HCT116 (cell line): Measurements from ENCODE around the gene GPR155.

Experiments
- CTCF ChIP-seq, 3 experiments: fragments of 200-600 bp in 1 of 3; sonication (generic) in 1 of 3; IDR thresholded peaks in 2 of 3; conservative IDR thresholded peaks in 1 of 3; 2 replicates each; pipeline ENCODE4 v1.5.1; 2012 to 2017; ENCODE audit warnings: low read depth in 2 of 3, low read length in 2 of 3, antibody characterized with exemption in 1 of 3, borderline replicate concordance in 1 of 3, control low read depth in 1 of 3, mild to moderate bottlenecking in 1 of 3, mixed read lengths in 1 of 3, mixed run types in 1 of 3, moderate library complexity in 1 of 3; ENCODE audit not compliant: insufficient read depth in 1 of 3
- EZH2 ChIP-seq: fragments of 200-600 bp; sonication (generic); IDR thresholded peaks from 2 replicates; pipeline ENCODE4 v1.6.1; 2017; ENCODE audit warnings: antibody characterized with exemption, mixed run types
- POLR2A ChIP-seq: IDR thresholded peaks from 2 replicates; pipeline ENCODE4 v1.7.0; 2011; ENCODE audit warnings: borderline replicate concordance; ENCODE audit not compliant: insufficient read depth, insufficient read length; ENCODE audit errors: extremely low read depth
- YY1 ChIP-seq: IDR thresholded peaks from 2 replicates; pipeline ENCODE4 v1.6.1; 2011; ENCODE audit warnings: low read length, low read depth, moderate library complexity, mild to moderate bottlenecking; ENCODE audit not compliant: insufficient replicate concordance; ENCODE audit errors: extremely low read depth
- TF ChIP-seq, protein P1 (sequence below): IDR thresholded peaks from 2 replicates; pipeline ENCODE4 v1.6.1; 2012; ENCODE audit warnings: low read depth

DNA sequence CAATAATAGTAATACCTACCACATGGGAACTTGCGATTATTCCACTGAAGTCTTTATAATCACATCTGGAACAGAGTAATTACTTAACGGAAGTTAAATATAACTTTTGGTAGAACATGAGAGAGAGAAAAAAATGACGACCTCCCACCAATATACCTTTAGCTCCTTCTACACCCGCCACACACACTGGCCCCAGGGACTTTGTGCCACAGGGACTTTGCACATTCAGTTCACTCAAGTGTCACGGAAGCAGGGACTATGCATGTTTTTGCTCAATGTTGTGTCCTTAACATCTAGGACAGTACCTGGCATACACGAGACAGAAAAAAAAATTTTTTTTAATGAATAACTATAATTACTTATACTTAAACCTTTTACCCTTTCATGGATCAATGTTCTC is 4.0 kb downstream of the GPR155 start:
- TF ChIP-seq, protein P1, sequence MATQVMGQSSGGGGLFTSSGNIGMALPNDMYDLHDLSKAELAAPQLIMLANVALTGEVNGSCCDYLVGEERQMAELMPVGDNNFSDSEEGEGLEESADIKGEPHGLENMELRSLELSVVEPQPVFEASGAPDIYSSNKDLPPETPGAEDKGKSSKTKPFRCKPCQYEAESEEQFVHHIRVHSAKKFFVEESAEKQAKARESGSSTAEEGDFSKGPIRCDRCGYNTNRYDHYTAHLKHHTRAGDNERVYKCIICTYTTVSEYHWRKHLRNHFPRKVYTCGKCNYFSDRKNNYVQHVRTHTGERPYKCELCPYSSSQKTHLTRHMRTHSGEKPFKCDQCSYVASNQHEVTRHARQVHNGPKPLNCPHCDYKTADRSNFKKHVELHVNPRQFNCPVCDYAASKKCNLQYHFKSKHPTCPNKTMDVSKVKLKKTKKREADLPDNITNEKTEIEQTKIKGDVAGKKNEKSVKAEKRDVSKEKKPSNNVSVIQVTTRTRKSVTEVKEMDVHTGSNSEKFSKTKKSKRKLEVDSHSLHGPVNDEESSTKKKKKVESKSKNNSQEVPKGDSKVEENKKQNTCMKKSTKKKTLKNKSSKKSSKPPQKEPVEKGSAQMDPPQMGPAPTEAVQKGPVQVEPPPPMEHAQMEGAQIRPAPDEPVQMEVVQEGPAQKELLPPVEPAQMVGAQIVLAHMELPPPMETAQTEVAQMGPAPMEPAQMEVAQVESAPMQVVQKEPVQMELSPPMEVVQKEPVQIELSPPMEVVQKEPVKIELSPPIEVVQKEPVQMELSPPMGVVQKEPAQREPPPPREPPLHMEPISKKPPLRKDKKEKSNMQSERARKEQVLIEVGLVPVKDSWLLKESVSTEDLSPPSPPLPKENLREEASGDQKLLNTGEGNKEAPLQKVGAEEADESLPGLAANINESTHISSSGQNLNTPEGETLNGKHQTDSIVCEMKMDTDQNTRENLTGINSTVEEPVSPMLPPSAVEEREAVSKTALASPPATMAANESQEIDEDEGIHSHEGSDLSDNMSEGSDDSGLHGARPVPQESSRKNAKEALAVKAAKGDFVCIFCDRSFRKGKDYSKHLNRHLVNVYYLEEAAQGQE, result no peak
- TF ChIP-seq YY1, result no peak
- no peak for TF ChIP-seq EZH2
- TF ChIP-seq POLR2A, result no peak
- TF ChIP-seq CTCF (IDR thresholded peaks at IDR 0.05 in 2 of 3, conservative IDR thresholded peaks at IDR 0.05 in 1 of 3; ENCODE audit: borderline replicate concordance in 1 of 3, insufficient read depth in 1 of 3, low read depth in 2 of 3, low read length in 2 of 3), result no peak
